ENCODE measurements around the gene CCDC30. TPM values are rescaled to one million over a fixed set of nuclear protein-coding genes. Genes with fewer than 3 reads are reported as not detected.
"Not testable (repeated sequence)": the region's sequence is repeated elsewhere in the genome, so short reads cannot be mapped to it uniquely, and the experiment has no call there.

The CCDC30 gene
- total RNA-seq, 1 donor from 2014 or later: 4.1 TPM

DNA sequence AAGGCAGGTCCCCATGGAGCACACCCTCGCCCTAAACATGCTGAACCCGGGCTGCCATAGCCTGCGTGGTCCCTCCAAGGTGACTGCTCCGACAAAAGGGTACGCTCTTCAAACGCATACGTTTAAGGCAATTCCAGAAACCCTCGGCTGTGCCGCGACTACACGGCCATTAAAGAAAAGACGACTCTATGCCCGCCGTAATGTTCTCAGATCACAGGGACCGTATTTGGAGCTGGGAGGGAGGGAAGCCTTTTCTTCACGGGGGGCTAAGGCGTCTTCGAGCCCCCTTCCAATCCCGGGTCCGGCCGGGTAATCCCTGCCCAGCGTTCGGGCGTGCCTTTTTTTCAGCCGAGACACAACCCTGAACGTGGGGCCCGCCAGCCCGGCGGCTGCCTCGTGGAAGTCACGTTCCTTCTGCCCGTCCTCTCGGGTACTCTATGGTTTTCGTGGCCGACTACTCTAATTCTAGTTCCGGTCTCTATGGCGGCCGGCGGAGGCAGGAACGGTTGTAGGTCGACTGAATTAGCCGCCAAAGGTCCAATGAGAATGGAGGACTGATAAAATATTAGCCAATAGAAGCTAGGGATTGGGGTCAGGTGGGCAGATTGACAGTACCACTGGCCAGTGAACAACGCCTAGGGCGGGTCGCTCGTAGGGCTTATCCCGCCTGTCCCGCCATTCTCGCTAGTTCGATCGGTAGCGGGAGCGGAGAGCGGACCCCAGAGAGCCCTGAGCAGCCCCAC is 218.8 kb downstream of the CCDC30 start, which contains the start of gene YBX1:
Gene YBX1 (plus strand): TSS at position 678 of the 743 bp plus-strand sequence. CDS start 148 bp downstream, outside the sequence.
- TF ChIP-seq, protein P1, sequence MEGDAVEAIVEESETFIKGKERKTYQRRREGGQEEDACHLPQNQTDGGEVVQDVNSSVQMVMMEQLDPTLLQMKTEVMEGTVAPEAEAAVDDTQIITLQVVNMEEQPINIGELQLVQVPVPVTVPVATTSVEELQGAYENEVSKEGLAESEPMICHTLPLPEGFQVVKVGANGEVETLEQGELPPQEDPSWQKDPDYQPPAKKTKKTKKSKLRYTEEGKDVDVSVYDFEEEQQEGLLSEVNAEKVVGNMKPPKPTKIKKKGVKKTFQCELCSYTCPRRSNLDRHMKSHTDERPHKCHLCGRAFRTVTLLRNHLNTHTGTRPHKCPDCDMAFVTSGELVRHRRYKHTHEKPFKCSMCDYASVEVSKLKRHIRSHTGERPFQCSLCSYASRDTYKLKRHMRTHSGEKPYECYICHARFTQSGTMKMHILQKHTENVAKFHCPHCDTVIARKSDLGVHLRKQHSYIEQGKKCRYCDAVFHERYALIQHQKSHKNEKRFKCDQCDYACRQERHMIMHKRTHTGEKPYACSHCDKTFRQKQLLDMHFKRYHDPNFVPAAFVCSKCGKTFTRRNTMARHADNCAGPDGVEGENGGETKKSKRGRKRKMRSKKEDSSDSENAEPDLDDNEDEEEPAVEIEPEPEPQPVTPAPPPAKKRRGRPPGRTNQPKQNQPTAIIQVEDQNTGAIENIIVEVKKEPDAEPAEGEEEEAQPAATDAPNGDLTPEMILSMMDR (IDR thresholded peaks at IDR 0.05): no peak
- peak within 1 kb of the TSS; percentile 93 for H3K4me3 Mint-ChIP-seq (ENCODE audit: unreplicated experiment)
- no peaks in the 10 kb centered on the region for H3K9me3 Mint-ChIP-seq (ENCODE audit: unreplicated experiment)
- peak within 1 kb of the TSS; percentile 98 for H3K27ac Mint-ChIP-seq (ENCODE audit: unreplicated experiment)
- peaks cover 46% of the 10 kb centered on the region for H3K4me1 Mint-ChIP-seq (ENCODE audit: unreplicated experiment)
- peak; percentile 98 for DNase-seq (ENCODE audit: extremely low spot score, unreplicated experiment)
- peaks cover 10% of the 10 kb centered on the region for H3K36me3 Mint-ChIP-seq (ENCODE audit: unreplicated experiment)
- H3K27me3 Mint-ChIP-seq (ENCODE audit: unreplicated experiment): no peaks in the 10 kb centered on the region

DNA sequence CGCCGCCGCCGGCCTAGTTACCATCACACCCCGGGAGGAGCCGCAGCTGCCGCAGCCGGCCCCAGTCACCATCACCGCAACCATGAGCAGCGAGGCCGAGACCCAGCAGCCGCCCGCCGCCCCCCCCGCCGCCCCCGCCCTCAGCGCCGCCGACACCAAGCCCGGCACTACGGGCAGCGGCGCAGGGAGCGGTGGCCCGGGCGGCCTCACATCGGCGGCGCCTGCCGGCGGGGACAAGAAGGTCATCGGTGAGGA is 219.3 kb downstream of the CCDC30 start:
- H3K27ac Mint-ChIP-seq (ENCODE audit: unreplicated experiment): peak overlapping the region; percentile 98
- peaks cover 13% of the 10 kb centered on the region for H3K36me3 Mint-ChIP-seq (ENCODE audit: unreplicated experiment)
- H3K27me3 Mint-ChIP-seq (ENCODE audit: unreplicated experiment); H3K9me3 Mint-ChIP-seq (ENCODE audit: unreplicated experiment); DNase-seq (ENCODE audit: extremely low spot score, unreplicated experiment): not testable (repeated sequence)
- peaks cover 48% of the 10 kb centered on the region for H3K4me1 Mint-ChIP-seq (ENCODE audit: unreplicated experiment)
- H3K4me3 Mint-ChIP-seq (ENCODE audit: unreplicated experiment): peak overlapping the region; percentile 92

DNA sequence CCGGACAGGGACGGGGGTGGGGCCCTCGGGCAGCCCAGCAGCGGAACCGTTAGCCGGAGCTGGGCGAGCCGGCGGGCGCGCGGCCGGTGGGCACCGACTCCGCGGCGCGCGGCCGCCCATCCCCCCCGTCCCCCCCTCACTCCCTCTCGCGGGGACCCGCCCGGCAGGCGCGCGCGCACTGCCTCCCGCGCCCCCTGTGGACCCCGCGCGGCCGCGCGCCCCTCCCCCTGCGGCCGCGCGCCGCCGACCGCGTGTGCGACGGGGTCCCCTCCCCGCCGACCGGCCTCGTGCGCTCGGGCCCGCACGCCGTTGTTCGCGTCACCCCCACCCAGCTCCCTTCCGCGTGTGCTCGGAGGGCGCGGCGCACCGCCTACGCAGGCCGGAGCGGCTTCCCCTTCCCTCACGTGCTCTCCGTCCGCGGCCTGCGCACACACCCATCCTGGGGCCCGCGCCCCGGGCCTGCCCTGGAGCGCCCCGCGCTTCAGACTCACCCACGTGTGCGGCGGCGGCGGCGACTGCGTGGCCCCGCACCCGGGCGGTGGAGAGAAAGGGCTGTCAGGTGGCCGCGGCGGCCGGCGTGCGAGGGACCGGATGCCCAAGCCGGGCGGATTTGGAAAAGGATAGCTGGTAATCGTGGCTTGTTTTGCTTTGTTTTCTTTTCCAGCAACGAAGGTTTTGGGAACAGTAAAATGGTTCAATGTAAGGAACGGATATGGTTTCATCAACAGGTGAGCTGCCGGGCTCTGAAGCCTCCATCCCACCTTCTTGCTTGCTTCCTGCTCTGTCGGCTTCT is 219.8 kb downstream of the CCDC30 start:
- peaks cover 18% of the 10 kb centered on the region for H3K36me3 Mint-ChIP-seq (ENCODE audit: unreplicated experiment)
- peak overlapping the region; percentile 88 for H3K27ac Mint-ChIP-seq (ENCODE audit: unreplicated experiment)
- H3K4me3 Mint-ChIP-seq (ENCODE audit: unreplicated experiment): peak overlapping the region; percentile 93
- DNase-seq (ENCODE audit: extremely low spot score, unreplicated experiment): peak; percentile 88
- no peaks in the 10 kb centered on the region for H3K27me3 Mint-ChIP-seq (ENCODE audit: unreplicated experiment)
- TF ChIP-seq, protein P1 (IDR thresholded peaks at IDR 0.05): no peak
- H3K4me1 Mint-ChIP-seq (ENCODE audit: unreplicated experiment): peaks cover 53% of the 10 kb centered on the region
- no peaks in the 10 kb centered on the region for H3K9me3 Mint-ChIP-seq (ENCODE audit: unreplicated experiment)

DNA sequence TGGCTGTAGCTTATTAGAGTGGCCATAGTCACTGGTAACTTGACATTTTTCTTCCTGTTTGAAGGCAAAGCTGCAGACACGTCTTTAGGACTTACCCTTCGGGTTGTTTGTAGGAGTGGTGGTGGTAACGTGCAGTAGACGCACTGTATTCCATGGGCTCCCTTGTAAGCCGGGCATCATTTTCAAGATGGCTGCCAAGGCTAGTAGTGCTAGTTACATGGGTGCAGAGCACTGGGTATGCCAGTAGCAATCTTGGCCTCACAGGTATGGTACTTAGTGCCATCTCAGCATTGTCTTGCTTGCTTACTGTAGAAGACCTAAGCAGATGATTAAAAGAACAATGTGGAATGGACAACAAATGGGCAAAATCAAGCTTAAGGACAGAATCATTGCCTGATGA is 221.1 kb downstream of the CCDC30 start:
- Mint-ChIP-seq H3K4me3 (ENCODE audit: unreplicated experiment) (peak overlapping the region; percentile 93), H3K27me3 (ENCODE audit: unreplicated experiment) (no peaks in the 10 kb centered on the region), H3K36me3 (ENCODE audit: unreplicated experiment) (peaks cover 20% of the 10 kb centered on the region), H3K27ac (ENCODE audit: unreplicated experiment) (peak overlapping the region; percentile 88), H3K4me1 (ENCODE audit: unreplicated experiment) (peaks cover 61% of the 10 kb centered on the region), H3K9me3 (ENCODE audit: unreplicated experiment) (no peaks in the 10 kb centered on the region)
- DNase-seq (ENCODE audit: extremely low spot score, unreplicated experiment): no peak
- TF ChIP-seq, protein P1 (IDR thresholded peaks at IDR 0.05): no peak

DNA sequence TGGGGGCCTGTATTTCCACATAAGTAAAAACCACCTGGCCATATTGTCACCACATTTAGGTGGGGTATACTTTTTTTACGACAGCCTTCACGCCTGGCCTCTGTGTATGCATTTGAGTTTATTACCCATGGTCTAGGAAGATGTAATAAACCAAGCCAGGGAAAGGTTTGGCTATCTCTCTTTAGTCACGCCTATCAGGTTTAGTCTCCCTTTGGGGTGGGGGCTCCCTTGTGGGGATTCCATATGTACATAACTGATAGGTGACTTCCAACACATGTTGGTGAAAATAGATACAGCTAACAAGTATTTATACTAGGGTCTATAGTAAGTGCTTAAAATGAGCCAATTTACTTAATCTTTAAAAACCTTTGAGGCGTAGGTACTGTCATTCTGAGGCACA is 223.3 kb downstream of the CCDC30 start:
- no peaks in the 10 kb centered on the region for H3K27me3 Mint-ChIP-seq (ENCODE audit: unreplicated experiment)
- H3K4me1 Mint-ChIP-seq (ENCODE audit: unreplicated experiment): peaks cover 62% of the 10 kb centered on the region
- H3K36me3 Mint-ChIP-seq (ENCODE audit: unreplicated experiment): peaks cover 20% of the 10 kb centered on the region
- peak overlapping the region; percentile 18 for H3K27ac Mint-ChIP-seq (ENCODE audit: unreplicated experiment)
- no peaks in the 10 kb centered on the region for H3K9me3 Mint-ChIP-seq (ENCODE audit: unreplicated experiment)
- TF ChIP-seq, protein P1 (IDR thresholded peaks at IDR 0.05): no peak
- DNase-seq (ENCODE audit: extremely low spot score, unreplicated experiment): no peak
- no peak overlapping the region for H3K4me3 Mint-ChIP-seq (ENCODE audit: unreplicated experiment)

Data from osteocyte (in vitro differentiated cells).